Activated CD4-positive, alpha-beta T cell treated with anti-CD3 and anti-CD28 coated beads, Interleukin-2, amount 50 U/mL, for 24 hours (primary cell): ENCODE measurements around the gene ZNF608.

Source experiments
- DNase-seq, 2 donors: peaks; one replicate each; pipeline ENCODE4 v3.0.0-alpha.2; 2020; ENCODE audit warnings: low read depth in 1 of 2, low spot score in 1 of 2

Gene ZNF608, protein sequence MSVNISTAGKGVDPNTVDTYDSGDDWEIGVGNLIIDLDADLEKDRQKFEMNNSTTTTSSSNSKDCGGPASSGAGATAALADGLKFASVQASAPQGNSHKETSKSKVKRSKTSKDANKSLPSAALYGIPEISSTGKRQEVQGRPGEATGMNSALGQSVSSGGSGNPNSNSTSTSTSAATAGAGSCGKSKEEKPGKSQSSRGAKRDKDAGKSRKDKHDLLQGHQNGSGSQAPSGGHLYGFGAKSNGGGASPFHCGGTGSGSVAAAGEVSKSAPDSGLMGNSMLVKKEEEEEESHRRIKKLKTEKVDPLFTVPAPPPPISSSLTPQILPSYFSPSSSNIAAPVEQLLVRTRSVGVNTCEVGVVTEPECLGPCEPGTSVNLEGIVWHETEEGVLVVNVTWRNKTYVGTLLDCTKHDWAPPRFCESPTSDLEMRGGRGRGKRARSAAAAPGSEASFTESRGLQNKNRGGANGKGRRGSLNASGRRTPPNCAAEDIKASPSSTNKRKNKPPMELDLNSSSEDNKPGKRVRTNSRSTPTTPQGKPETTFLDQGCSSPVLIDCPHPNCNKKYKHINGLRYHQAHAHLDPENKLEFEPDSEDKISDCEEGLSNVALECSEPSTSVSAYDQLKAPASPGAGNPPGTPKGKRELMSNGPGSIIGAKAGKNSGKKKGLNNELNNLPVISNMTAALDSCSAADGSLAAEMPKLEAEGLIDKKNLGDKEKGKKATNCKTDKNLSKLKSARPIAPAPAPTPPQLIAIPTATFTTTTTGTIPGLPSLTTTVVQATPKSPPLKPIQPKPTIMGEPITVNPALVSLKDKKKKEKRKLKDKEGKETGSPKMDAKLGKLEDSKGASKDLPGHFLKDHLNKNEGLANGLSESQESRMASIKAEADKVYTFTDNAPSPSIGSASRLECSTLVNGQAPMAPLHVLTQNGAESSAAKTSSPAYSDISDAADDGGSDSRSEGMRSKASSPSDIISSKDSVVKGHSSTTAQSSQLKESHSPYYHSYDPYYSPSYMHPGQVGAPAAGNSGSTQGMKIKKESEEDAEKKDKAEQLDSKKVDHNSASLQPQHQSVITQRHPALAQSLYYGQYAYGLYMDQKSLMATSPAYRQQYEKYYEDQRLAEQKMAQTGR (N-terminal part only)

DNA sequence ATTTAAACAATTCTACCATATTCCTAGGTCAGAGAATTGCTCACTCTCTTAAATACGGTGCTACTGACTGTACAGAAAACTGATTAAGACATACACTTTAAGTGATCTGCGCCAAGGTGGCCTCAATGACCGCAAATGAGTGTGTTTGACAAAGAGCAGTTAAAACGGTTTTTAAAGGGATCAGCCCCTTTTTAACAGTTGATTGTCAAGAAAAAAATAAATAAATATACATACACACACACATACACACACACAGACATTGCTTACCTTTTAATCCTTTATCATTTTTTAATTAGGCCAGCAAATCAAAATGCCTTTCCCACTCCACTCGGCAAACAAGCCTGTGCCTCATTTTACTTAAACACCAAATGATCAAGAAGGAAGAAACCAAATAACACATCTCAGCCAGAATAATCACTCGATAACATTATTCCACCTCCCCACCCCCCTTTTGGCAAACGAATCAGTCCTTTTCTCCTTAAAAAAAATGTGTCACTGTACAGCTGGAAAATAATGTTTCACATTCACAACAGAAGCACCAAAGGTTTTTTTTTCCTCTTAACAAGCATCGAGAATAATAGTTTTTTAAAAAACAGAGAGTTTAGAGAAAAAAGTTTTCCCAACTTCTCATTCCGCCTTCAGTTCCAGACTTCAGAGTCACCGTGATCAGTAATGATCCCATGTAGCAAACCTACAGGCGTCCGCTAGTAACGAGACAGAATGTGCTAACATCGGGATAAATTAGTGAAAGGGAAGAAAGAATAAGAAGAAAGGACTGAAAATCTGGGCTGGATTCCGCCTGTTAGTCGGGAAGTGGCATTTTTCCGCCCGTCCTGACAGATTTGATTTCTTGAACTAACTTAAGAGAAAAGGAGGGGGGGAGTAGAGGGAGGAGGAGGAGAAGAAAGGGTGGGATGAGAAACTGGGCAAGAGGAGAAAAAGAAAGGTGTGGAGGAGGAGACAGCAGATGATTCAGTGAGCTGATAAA lies at the start of gene ZNF608:
Gene ZNF608, minus strand, starts transcription at position 712 of the 988 bp plus-strand sequence. CDS start 1,650 bp downstream, outside the sequence.
- no peak for DNase-seq

DNA sequence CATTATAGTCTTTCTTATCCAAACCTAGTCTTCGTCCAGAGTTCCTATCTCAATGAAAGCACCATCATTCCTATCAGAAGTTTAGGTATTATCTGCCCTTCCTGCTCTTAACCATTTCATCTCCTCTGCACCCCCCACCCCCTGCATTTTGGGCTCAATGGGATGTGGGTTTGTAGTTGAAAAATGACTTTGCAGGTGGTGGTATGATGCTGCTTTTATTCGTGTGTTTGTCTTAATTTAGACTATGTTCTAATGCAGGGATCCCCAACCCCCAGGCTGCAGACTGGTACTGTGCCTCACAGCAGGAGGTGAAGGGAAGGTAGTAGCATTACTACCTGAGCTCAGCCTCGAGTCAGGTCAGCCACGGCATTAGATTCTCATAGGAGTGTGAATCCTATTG lies 49.4 kb upstream of the ZNF608 start:
- no peak for DNase-seq

DNA sequence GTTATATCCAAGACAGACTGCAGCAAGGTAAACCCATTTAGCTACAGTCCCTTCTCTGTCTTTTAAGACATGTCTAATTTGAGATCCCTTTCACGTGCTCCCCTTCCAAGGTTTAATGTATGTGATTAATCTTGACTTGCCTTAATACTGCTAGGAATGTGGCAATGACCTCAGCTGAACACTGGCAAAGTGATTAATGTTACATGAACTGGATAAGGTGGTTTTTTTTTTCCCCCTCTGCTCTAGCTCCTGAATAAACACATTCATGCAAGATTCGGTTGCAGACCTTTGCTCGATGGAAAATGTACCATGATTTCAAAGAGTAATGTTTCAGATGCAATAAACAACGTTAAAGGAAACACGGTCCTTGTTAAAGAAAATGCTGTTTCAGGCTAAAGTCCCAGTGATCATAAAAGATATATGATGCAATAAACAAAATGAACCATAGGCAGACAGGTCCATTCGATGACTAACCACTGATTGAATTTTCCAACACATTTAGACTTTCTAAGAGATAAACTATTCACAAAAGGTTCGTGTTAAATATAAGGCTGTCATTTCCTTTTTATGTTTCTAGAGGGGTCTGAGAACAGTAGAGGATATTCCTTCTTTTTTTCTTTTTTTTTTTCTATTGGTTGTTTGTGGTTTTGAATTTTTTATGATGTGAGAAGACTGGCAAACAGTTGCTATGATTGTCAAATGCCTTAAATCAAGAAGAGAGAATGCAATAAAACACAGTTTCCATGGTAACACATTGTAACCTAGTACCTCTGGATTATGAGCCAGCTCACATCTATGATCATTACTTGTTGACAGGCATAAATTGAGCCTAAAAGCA lies 44.7 kb upstream of the ZNF608 start:
- no peak for DNase-seq

DNA sequence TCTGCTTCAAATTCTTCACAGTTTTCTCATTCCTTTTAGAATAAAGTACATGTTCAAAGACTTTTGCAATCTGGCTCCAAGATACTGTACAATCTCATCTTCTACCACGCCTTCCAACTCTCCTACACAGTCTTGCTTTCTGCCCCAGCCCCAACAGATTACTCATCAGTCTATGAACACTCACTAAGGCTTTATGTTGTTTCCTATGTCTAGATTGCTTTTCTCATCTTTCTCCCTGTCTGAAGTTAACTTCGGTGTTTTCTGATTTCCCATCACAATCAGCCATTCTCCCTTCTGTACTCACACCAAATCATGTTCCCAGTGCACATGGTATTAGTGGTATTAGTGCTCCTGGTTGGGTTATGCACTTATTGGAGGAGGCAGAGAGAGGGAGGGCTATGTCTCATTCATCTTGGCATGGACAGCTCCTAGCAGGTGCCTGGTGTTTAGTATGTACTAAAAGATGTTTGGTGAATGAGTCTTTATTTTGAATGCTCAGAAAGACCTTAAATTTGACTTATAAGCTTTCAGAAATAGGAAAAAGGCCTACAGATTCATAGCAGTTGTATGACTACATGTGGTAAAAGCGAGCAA lies 44.0 kb upstream of the ZNF608 start:
- no peak for DNase-seq

DNA sequence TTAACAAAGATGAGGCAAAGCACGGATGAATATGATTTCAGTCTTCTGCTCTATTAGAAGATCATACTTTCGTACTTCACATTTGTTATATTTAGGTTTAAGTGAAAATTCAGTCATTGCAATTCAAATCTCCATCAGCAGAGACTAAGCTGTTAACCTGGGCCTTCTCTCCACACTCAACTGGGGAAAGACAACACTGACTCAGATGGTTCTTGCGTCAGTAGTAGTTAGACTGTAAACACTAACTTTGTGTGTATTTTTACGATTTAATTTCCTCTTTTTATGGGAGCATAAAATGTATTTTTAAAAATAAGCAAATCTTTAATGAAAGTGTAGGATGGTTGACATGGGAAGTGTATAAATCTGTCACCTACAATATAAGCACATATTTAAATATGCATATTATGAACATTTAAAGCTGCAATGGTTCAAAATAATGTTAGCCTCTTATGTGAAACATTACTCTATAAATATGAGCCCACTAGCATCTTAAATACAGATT lies 42.7 kb upstream of the ZNF608 start:
- no peak for DNase-seq

DNA sequence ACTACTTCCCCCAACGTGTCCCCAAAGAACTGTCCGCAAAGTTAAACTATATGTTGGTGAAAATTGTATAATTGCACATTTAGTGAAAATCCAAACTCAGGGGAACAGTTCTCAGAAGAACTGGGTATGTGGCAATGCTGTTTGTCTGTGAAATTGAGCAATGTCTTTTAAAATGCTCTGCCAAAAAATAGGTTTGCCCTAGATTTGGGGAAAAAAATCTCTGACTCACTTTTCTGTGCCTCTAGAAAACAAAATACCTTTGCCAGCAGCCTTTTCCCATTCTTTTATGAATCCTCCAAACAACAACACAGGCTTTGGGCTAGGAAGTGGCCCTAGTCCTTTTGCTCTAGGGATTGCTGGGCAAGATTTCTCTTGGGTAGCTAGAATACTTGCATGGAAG lies 37.4 kb upstream of the ZNF608 start:
- no peak for DNase-seq

DNA sequence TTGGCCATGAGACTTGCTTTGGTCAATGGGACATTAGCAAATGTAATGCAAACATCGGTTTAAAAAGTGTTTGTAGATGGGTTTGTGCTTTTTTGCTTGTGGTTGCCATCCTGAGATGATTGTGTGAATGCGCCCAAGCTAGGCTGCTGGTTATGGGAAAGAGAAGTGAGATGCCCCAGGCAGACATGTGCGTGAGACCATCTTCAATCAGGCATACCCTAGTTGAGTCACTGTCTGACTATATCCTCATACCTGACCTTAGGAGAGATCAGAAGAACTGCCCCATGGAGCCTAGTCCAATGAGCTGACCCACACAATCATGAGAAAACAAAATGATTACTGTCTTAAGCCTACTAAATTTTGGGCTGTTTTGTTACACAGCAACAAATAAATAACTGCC lies 36.8 kb upstream of the ZNF608 start:
- DNase-seq = no peak

DNA sequence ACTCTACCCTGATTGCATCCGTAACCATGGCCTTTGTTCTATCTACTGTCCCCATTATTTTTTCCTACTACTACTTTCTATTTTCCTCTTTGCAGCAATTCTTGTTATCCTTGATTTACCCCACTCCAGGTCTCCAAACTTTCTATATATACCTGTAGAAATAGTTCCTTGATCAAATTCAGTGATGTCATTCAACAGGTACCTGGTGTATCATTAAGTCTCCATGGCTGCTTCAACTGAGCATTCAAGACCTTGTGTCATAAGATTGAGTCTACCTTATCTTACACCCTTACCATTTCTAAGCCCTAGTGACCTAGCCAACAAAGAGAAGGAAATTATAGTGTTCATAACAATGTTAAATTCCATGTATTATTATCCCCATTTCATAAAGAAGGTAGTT lies 35.8 kb upstream of the ZNF608 start:
- DNase-seq = no peak

DNA sequence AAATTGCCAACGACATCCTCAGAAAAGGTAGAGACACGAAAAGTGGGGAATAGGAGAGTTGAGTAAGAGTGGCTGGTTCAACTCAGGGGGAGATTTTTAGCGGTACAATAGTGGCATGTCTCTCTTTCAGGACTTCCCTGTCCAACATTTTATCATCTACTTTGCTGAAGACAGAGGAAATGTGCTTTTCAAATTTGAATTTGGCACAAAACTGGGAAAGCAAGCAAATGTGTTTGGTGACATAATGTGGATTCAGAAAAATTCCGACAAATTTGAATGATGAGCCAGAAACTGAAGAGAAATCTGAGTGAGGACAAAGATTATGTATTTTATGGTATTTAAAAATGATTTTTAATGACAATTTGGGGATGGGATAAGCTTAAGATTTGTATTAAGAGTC lies 33.6 kb upstream of the ZNF608 start:
- DNase-seq = no peak

DNA sequence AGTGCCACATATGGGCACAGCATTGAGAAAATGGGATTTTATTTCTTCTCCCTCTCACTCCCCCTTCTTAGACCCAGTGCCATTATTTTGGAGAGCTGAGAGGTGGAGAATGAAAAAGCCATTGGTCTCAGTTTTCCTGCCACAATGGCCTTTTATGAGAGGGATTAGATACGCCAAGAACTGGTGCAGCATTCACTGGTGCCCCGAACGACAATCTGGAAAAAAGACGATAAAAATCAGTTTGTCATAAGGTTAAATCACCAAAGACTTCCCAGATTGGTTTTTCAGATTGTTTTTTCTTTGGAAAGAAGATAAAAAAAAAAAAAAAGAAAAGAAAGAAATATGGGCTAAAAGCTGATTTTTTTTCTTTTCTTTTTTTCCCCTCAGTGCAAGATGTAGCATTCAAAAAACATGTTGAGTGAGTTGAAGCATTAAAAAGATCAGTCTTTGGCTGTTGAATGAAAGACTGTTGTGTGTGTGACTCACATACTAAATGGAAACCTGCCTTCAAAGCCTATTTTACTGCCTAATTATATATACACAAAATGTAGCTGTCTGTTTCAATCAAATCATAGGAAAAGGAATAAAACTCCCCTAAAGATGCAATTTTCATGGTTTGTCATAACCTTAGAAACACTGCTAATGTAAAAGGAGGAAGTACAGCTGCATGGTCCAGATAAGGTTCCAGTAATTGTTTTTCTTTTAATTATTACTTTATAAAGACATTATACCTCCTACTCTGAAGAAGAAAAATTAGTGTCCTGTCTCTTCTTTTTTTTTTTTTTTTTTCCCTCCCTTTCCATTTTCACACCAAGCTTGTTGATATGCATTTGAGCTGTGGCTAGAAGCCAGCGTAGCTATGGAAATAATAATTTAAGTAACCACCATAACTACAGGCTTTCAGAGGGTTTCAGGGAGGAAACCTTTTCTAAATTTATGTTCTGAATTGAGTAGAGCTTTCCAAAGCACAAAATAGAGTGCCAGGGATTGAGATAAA lies 27.2 kb upstream of the ZNF608 start:
- no peak for DNase-seq

DNA sequence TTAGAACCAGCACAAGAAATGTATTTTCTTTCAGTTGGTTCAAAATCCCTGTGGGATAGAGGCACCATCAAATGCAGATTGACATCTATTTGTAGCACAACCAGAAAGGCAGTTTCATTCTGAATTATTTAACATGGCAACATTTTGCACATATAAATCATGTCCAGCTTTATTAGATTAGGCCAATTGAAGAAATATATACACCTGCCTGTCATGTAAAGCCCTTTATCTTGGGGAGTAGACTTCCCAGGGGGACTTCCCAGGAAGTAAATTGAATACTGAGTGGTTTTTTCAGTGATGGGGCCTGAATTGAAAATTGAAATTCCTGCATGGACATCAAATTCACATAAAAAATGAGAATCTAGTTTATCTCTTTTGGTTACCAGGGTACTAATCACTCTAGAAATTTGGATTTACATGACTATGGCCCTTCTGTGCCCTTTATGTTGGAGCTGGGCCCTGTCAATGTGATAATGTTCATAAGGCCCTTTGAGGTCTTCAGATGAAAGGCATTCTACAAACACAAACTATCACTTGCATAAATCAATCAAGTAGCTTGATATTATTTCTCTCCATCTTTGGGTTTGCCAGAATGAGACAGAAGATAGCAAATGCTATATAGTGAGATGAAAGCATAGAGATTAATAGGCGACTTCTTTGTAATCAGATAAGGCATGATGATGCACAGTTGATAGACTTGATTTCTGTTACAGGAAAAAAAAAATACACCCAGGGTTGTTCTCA lies 26.2 kb upstream of the ZNF608 start:
- DNase-seq = no peak

DNA sequence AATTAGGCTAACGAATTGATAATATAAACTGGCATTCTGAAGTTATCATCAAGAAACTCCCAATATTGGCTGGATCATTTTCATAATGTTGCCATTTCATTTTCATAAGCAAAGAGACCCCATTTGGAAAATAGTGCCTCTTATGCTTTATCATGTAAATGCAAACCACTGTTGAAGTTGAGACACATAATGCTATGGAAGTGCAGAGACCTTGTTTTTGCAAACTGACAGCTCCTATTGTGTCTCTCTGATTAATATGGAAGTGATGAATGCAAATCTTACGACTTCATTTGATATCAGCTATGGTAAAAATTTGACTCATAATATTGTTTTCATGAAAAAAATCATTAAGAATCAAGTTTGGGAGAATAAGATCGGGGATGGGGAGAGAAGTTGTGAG lies 25.3 kb upstream of the ZNF608 start:
- DNase-seq = no peak

DNA sequence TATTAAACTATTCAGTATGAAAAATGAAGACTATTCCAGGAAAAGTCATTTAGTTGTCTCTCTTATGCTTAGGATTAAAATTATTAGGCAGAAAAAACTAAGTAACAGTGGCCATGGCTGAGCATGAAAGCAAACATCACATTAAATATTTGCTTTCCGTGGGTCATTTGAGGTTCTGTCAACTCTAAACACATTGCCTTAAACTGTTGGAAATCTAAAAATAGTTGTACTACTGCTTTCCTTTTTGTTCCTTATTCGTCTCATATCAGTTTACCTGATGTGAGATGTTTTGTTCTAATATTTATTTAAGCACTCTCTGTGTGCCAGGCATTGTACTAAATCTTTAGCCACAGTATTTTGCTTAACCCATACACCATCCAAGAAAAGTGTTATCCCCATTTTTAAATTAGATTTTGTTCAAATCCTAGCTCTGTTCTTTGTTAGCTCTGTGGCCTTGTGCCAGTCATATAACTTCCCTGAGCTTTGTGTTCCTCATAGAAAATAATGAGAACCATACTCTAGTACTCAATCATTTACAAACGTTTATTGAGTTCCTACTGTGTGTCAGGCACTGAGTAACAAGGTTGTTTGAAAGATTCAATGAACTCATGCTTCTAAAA lies 18.7 kb upstream of the ZNF608 start:
- no peak for DNase-seq

DNA sequence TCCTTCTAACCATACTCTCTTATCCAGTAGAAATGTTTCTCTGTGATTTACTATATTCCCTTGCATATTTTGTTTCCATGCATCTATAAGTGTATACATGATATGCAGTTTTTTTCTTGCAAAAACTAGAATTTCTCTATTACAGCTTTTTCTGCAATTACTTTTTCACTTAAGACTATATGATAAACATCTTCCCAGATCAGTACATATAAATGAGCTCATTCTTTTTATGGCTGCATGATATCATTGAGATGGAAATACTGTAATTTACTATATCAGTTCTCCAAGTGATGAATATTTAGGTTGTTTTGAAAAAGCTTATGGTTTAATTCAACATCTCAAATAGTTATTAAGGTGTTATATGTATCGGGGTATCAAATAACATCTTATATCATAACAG lies 18.1 kb upstream of the ZNF608 start:
- DNase-seq = no peak

DNA sequence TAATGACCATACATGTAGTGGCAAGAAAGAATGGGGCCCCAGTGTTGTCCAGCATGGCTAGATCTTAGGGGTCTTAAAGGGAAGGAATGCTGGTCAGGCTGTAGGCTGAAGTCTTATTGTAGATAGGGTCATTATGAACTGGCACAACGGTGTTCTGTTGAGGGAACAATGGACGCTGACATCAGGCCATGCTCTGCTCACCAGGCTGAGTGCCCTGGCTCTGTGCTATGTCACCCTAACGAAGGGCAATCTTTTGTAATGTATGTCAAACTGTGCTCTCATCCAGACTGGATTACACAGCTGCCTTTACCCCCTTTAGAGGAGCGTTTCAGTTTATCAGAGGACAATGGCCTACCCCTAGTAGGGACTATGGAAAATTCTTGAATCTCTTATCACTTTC lies 14.6 kb upstream of the ZNF608 start:
- no peak for DNase-seq

DNA sequence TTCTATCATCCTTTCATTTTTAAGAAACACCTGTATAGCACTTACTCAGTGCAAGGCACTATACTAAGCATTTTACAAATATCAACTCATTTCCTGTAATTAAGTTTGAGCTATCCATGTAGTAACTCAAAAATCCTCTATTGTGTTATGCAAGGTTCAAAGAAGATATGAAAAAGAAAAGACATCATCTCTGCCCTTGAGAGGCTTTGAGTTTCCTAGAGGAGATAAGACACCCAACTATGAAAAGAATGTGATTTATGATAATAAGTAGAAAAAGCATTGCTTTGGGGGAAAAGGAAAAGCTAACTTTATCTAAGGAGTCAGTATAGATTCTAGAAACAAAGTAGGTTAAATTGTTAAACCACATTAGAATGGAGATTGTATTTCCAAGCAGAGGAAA lies 14.2 kb upstream of the ZNF608 start:
- DNase-seq = no peak

DNA sequence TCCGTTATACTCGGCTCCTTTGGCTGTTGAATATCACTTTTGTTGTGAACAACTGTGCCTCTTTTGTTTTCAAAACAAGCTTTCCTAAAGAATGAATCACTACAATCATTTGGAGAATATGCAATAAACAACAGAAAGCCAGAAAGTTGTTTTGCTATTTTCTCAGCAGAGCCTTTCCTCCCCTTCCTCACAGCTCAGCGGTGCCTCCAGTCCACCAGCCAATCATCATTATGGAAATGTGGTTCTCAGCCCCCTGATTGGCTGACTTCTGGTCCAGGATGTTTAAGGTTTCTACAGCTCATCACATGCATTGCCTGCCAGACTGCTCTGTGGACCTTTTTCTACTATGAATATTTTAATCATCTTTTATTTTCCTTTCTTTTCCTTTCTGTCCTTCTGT lies 9.1 kb upstream of the ZNF608 start:
- no peak for DNase-seq
